NCI-H69 (cell line): ENCODE measurements around the gene NAGLU.

Experiments
- DNase-seq: peaks from one replicate; lab custom pipeline; 2025; lab: John Stamatoyannopoulos, UW

Gene NAGLU

GRCh38 chr17:42536048-42536371, at the start of gene NAGLU:
TSS of gene NAGLU (plus strand) at chr17:42536241. CDS start at chr17:42536273, 32 bp downstream.
- DNase-seq, result peak; percentile 97

- no peak for DNase-seq
Observed at GRCh38 chr17:42488032-42488431, 48.0 kb upstream of the NAGLU start.

GRCh38 chr17:42493319-42493718, 42.7 kb upstream of the NAGLU start:
- DNase-seq, result peak; percentile 17

GRCh38 chr17:42494673-42495072, 41.4 kb upstream of the NAGLU start:
- DNase-seq, result no peak

GRCh38 chr17:42498828-42499227, 37.2 kb upstream of the NAGLU start:
- DNase-seq, result no peak

- DNase-seq, result no peak
Observed at GRCh38 chr17:42502091-42502490, 34.0 kb upstream of the NAGLU start.

GRCh38 chr17:42502926-42503325, 33.1 kb upstream of the NAGLU start:
- DNase-seq, result no peak

GRCh38 chr17:42507671-42508070, 28.4 kb upstream of the NAGLU start:
- no peak for DNase-seq

- no peak for DNase-seq
Observed at GRCh38 chr17:42508426-42509165, 27.4 kb upstream of the NAGLU start.

GRCh38 chr17:42509409-42509808, 26.6 kb upstream of the NAGLU start:
- DNase-seq, result no peak

GRCh38 chr17:42509841-42510240, 26.2 kb upstream of the NAGLU start:
- DNase-seq, result no peak

GRCh38 chr17:42512246-42512645, 23.8 kb upstream of the NAGLU start:
- DNase-seq, result no peak

GRCh38 chr17:42512733-42513251, 23.2 kb upstream of the NAGLU start:
- DNase-seq, result no peak

- DNase-seq, result no peak
Observed at GRCh38 chr17:42513686-42514085, 22.4 kb upstream of the NAGLU start.

GRCh38 chr17:42514279-42514678, 21.8 kb upstream of the NAGLU start:
- no peak for DNase-seq

GRCh38 chr17:42514867-42515266, 21.2 kb upstream of the NAGLU start:
- no peak for DNase-seq

- peak; percentile 78 for DNase-seq
Observed at GRCh38 chr17:42517516-42517915, 18.5 kb upstream of the NAGLU start.

GRCh38 chr17:42518046-42518754, 17.8 kb upstream of the NAGLU start:
- peak; percentile 68 for DNase-seq

GRCh38 chr17:42518755-42519545, 17.1 kb upstream of the NAGLU start:
- DNase-seq, result peak; percentile 87

- no peak for DNase-seq
Observed at GRCh38 chr17:42519546-42520491, 16.2 kb upstream of the NAGLU start.

- DNase-seq, result no peak
Observed at GRCh38 chr17:42520540-42520951, 15.5 kb upstream of the NAGLU start.
